LNCAP (cell line): ENCODE data around the gene PAQR6.

Experiments used
- CTCF ChIP-seq: fragments of 450-650 bp; IDR thresholded peaks from 2 replicates; pipeline ENCODE4 v1.5.1; 2017; ENCODE audit warnings: mild to moderate bottlenecking

PAQR6 gene

GRCh38 chr1:156279837-156280236 lies 32.0 kb upstream of the PAQR6 start:
- TF ChIP-seq CTCF: no peak

- no peak for TF ChIP-seq CTCF
These were observed 29.1 kb upstream of the PAQR6 start for GRCh38 chr1:156276966-156277381.

GRCh38 chr1:156276532-156276931 lies 28.7 kb upstream of the PAQR6 start:
- no peak for TF ChIP-seq CTCF

- TF ChIP-seq CTCF: no peak
These were observed 22.5 kb upstream of the PAQR6 start for GRCh38 chr1:156270314-156270713.

- TF ChIP-seq CTCF: no peak
These were observed 20.5 kb upstream of the PAQR6 start for GRCh38 chr1:156268336-156268735.

- no peak for TF ChIP-seq CTCF
These were observed 18.2 kb upstream of the PAQR6 start for GRCh38 chr1:156266051-156266450.

GRCh38 chr1:156263288-156263655 lies 15.4 kb upstream of the PAQR6 start:
- TF ChIP-seq CTCF: no peak
